K562 (cell line): ENCODE results near the gene STX11. TPM values are rescaled to one million over a fixed set of nuclear protein-coding genes. Genes with fewer than 3 reads are reported as not detected.

ENCODE experiments used
- CCNT2 ChIP-seq: IDR thresholded peaks from 2 replicates; pipeline ENCODE4 v1.6.1; 2011; ENCODE audit warnings: borderline replicate concordance, low read depth, mild to moderate bottlenecking, moderate library complexity, mixed read lengths, low read length; ENCODE audit not compliant: insufficient read length; ENCODE audit errors: extremely low read depth
- DDX20 ChIP-seq: fragments of 450-650 bp; IDR thresholded peaks from 2 replicates; pipeline ENCODE4 v1.6.1; 2016; ENCODE audit warnings: missing genetic modification characterization, low read depth, mild to moderate bottlenecking, missing compliant biosample characterization, moderate library complexity
- ELF1 ChIP-seq: fragments of 200-800 bp; sonication (Bioruptor generic); IDR thresholded peaks from 2 replicates; pipeline ENCODE4 v1.6.1; 2016; ENCODE audit warnings: missing genetic modification characterization, missing compliant biosample characterization
- GATAD2B ChIP-seq: fragments of 450-650 bp; IDR thresholded peaks from 2 replicates; pipeline ENCODE4 v1.6.1; 2017; ENCODE audit warnings: mild to moderate bottlenecking, borderline replicate concordance
- KLF1 ChIP-seq: fragments of 450-650 bp; IDR thresholded peaks from 2 replicates; pipeline ENCODE4 v1.6.1; 2016; ENCODE audit warnings: missing genetic modification characterization, missing compliant biosample characterization
- KLF10 ChIP-seq: fragments of 250-450 bp; sonication (Bioruptor Pico); IDR thresholded peaks from 2 replicates; pipeline ENCODE4 v1.6.1; 2021; ENCODE audit warnings: matching md5 sums
- MGA ChIP-seq: fragments of 450-650 bp; IDR thresholded peaks from 2 replicates; pipeline ENCODE4 v1.6.1; 2016; ENCODE audit warnings: mild to moderate bottlenecking, moderate library complexity
- NFRKB ChIP-seq: fragments of 450-650 bp; IDR thresholded peaks from 2 replicates; pipeline ENCODE4 v1.6.1; 2016; ENCODE audit warnings: low read depth
- NR3C1 ChIP-seq: sonication (generic); formaldehyde crosslinking; IDR thresholded peaks from 2 replicates; pipeline ENCODE4 v1.8.1; 2022; ENCODE audit warnings: missing genetic modification reagents
- PREB ChIP-seq: sonication (generic); formaldehyde crosslinking; IDR thresholded peaks from 2 replicates; pipeline ENCODE4 v1.8.1; 2023; ENCODE audit warnings: mild to moderate bottlenecking, missing genetic modification reagents
- TFAM ChIP-seq: fragments of 250-450 bp; sonication (Bioruptor Pico); conservative IDR thresholded peaks from 2 replicates; pipeline ENCODE4 v1.5.0; 2021; ENCODE audit warnings: mild to moderate bottlenecking, moderate library complexity
- ZBTB8A ChIP-seq: fragments of 450-650 bp; IDR thresholded peaks from 2 replicates; pipeline ENCODE4 v1.6.1; 2018; ENCODE audit warnings: mild to moderate bottlenecking, moderate library complexity; ENCODE audit not compliant: partially characterized antibody
- ZC3H11A ChIP-seq: IDR thresholded peaks from 2 replicates; pipeline ENCODE4 v1.6.1; 2012; ENCODE audit warnings: low read depth, low read length, improper control_type of control experiment
- ZNF696 ChIP-seq: fragments of 250-450 bp; sonication (Bioruptor Pico); conservative IDR thresholded peaks from 2 replicates; pipeline ENCODE4 v1.4.0; 2020; ENCODE audit warnings: mild to moderate bottlenecking, moderate library complexity
- polyA plus RNA-seq, 8 experiments: library from polyadenylated mRNA; depleted of rRNA in 4 of 8; stranded (reverse) in 5 of 8; unstranded in 3 of 8; fragments of >200 nt; fragmentation: Nextera tagmentation in 2 of 8; fragmentation: Illumina TruSeq in 1 of 8; extraction: Ambion mirVana in 2 of 8; extraction: Trizol in 1 of 8; gene quantifications; 2 replicates each; pipeline versions ENCODE4 v1.2.1 to v1.2.3, GENCODE V29; 2011 to 2014; ENCODE audit warnings: inconsistent platforms in 1 of 8, missing spikeins in 1 of 8
- total RNA-seq, 7 experiments: library from RNA; depleted of rRNA in 6 of 7; stranded (reverse); fragments of >200 nt in 6 of 7; fragmentation: Illumina TruSeq in 2 of 7; extraction: Trizol in 2 of 7; gene quantifications; 2 replicates each; pipeline versions ENCODE4 v1.2.1 to v1.2.3, GENCODE V29; 2011 to 2021; ENCODE audit warnings: low replicate concordance in 1 of 7

Gene STX11
- total and polyA plus RNA-seq, 9 of the 15 experiments (the other 6 are each of a cell fraction or from before 2014, with no cell fraction given): 0.06 to 0.73 (median 0.40) TPM

DNA sequence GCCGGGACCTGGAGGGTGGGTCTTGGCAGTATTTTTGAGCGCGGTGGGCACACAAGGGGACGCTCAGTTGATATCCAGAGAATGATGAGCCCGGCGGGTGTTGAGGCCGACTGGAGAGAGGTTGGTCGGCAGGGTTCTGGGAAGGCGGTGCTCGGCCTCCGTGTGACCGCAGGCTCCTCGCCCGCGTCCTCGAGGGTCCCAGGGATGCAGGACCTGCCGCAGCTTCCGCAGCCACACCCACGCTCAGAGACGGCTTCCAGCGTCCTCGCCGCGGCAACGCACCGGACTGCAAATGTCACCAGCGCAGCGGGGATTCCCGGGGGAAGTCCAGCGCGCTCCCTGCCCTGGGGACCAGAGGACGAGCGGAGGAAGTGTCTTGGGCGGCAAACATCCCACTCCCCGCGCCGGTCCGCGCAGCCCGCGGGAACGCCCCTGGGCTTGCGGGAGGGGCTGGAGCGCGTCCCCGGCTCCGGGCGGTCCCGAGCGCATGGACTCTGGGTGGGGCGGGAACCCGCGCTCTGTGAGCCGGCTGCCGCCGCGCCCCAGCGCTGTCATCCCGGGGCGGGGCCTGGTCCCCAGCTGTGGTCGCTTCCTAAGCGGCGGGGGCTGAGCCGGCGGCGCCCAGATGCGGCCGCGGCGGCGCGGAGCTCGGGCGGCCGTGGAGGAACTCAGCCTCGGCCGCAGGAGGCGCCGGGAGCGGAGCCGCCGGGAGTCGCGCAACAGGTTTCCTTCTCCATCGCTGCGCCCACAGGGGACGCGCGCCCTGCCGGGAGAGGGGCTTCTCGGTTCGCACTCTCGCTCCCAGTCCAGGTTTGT, at the start of gene STX11 (continued):
- TF ChIP-seq MGA: peak; percentile 43; the same call in 1 of the 2 replicates
- no peak for TF ChIP-seq DDX20 (tag)
- no peak for TF ChIP-seq TFAM (CRISPR knock-in tag)
- no peak for TF ChIP-seq ZBTB8A
- no peak for TF ChIP-seq NFRKB
- TF ChIP-seq PREB: no peak
- no peak for TF ChIP-seq ZNF696 (CRISPR knock-in tag)
- no peak for TF ChIP-seq ELF1
- TF ChIP-seq NR3C1 (CRISPR knock-in tag): peak; percentile 71
- TF ChIP-seq ZC3H11A: no peak
- peak; percentile 43 for TF ChIP-seq CCNT2
- no peak for TF ChIP-seq GATAD2B
- peak; percentile 67; the same call in 1 of the 2 replicates for TF ChIP-seq KLF1
- TF ChIP-seq KLF10 (CRISPR knock-in tag): no peak
